C4-2B (cell line): Measurements from ENCODE around the gene HHLA2.

Source experiments
- H3K27ac ChIP-seq: fragments of 450-650 bp; 2 replicates; pipeline ENCODE4 v1.5.1; 2017
- CTCF ChIP-seq: fragments of 450-650 bp; conservative IDR thresholded peaks from 2 replicates; pipeline ENCODE4 v1.5.1; 2017; ENCODE audit warnings: mild to moderate bottlenecking
- ZFX ChIP-seq: fragments of 450-650 bp; IDR thresholded peaks from 2 replicates; pipeline ENCODE4 v1.6.1; 2017

Gene HHLA2

GRCh38 chr3:108388136-108389132 lies 92.1 kb downstream of the HHLA2 start:
- H3K27ac ChIP-seq: no peak overlapping the region

GRCh38 chr3:108389372-108389771 lies 93.0 kb downstream of the HHLA2 start:
- H3K27ac ChIP-seq: no peak overlapping the region
- TF ChIP-seq CTCF (no peak), ZFX (no peak)

More at GRCh38 chr3:108388136-108389132, 92.1 kb downstream of the HHLA2 start:
- no peak for TF ChIP-seq ZFX
- no peak for TF ChIP-seq CTCF

GRCh38 chr3:108391917-108392593 lies 95.7 kb downstream of the HHLA2 start:
- no peak for TF ChIP-seq CTCF
- TF ChIP-seq ZFX: no peak
- H3K27ac ChIP-seq: peak overlapping the region; percentile 34; the same call in 1 of the 2 replicates

GRCh38 chr3:108393128-108393900 lies 97.0 kb downstream of the HHLA2 start:
- H3K27ac ChIP-seq: no peak overlapping the region
- no peak for TF ChIP-seq CTCF
- TF ChIP-seq ZFX: no peak

GRCh38 chr3:108394016-108394415 lies 97.7 kb downstream of the HHLA2 start:
- TF ChIP-seq ZFX (no peak), CTCF (no peak)
- no peak overlapping the region for H3K27ac ChIP-seq

- TF ChIP-seq CTCF (no peak), ZFX (no peak)
- H3K27ac ChIP-seq: no peak overlapping the region
Measured at GRCh38 chr3:108394563-108394962, 98.2 kb downstream of the HHLA2 start.
